SK-N-SH (cell line): Measurements from ENCODE around the gene MAGEA9.
"Not testable (repeated sequence)": the region's sequence is repeated elsewhere in the genome, so short reads cannot be mapped to it uniquely, and the experiment has no call there.

Source experiments
- EP300 ChIP-seq, 2 experiments: IDR thresholded peaks; 2 replicates each; pipeline versions ENCODE4 v1.4.0 to v1.6.1; 2012; ENCODE audit warnings: borderline replicate concordance in 1 of 2, low read depth in 1 of 2, low read length in 1 of 2
- GATA2 ChIP-seq: sonication (generic); formaldehyde crosslinking; IDR thresholded peaks from 2 replicates; pipeline ENCODE4 v1.5.0; 2020; ENCODE audit warnings: mild to moderate bottlenecking, missing genetic modification reagents
- POLR2AphosphoS5 ChIP-seq: IDR thresholded peaks from 2 replicates; pipeline ENCODE4 v1.6.1; 2012; ENCODE audit warnings: low read depth, low read length
- RXRA ChIP-seq: IDR thresholded peaks from 2 replicates; pipeline ENCODE4 v1.4.0; 2012; ENCODE audit warnings: low read depth, mild to moderate bottlenecking, borderline replicate concordance
- TF ChIP-seq, protein P1 (sequence below): fragments of 150-350 bp; IDR thresholded peaks from 2 replicates; pipeline ENCODE4 v1.6.1; 2017; ENCODE audit warnings: antibody characterized with exemption, low read length, low read depth, borderline replicate concordance
- TF ChIP-seq, protein P2 (sequence below): fragments of 200-600 bp; sonication (generic); IDR thresholded peaks from 2 replicates; pipeline ENCODE4 v1.6.1; 2017; ENCODE audit warnings: antibody characterized with exemption, mild to moderate bottlenecking, moderate library complexity

DNA sequence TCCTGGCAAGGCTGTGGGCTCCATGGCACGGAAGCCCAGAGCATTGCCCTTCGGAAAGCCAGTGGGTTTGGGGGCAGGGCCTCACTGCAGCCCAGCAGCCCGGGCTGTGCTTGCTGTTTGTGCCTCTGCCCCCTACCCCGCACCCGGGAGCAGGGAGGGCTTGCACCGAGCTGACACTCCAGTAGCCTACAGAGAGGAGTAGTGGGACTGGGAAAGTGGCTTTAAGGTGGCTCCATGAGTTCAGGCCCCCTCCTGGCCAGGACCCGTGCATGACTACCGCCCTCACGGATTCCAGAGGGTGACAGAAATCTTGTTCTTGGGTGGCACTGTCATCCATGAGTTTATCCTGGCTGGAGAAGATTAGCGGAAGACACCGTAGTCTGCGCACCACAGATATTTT is 11.4 kb upstream of the MAGEA9 start:
- TF ChIP-seq EP300 (IDR thresholded peaks at IDR 0.05; ENCODE audit: borderline replicate concordance in 1 of 2, low read depth in 1 of 2, low read length in 1 of 2); RXRA; POLR2AphosphoS5; GATA2 (CRISPR knock-in tag): not testable (repeated sequence)
- TF ChIP-seq, protein P1, sequence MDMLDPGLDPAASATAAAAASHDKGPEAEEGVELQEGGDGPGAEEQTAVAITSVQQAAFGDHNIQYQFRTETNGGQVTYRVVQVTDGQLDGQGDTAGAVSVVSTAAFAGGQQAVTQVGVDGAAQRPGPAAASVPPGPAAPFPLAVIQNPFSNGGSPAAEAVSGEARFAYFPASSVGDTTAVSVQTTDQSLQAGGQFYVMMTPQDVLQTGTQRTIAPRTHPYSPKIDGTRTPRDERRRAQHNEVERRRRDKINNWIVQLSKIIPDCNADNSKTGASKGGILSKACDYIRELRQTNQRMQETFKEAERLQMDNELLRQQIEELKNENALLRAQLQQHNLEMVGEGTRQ = not testable (repeated sequence)
- TF ChIP-seq, protein P2, sequence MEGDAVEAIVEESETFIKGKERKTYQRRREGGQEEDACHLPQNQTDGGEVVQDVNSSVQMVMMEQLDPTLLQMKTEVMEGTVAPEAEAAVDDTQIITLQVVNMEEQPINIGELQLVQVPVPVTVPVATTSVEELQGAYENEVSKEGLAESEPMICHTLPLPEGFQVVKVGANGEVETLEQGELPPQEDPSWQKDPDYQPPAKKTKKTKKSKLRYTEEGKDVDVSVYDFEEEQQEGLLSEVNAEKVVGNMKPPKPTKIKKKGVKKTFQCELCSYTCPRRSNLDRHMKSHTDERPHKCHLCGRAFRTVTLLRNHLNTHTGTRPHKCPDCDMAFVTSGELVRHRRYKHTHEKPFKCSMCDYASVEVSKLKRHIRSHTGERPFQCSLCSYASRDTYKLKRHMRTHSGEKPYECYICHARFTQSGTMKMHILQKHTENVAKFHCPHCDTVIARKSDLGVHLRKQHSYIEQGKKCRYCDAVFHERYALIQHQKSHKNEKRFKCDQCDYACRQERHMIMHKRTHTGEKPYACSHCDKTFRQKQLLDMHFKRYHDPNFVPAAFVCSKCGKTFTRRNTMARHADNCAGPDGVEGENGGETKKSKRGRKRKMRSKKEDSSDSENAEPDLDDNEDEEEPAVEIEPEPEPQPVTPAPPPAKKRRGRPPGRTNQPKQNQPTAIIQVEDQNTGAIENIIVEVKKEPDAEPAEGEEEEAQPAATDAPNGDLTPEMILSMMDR = not testable (repeated sequence)
